HG03103 (cell line): ENCODE measurements around the gene PRSS33.

ENCODE experiments used
- ATAC-seq: cut with Tn5 transposase; IDR thresholded peaks from one replicate; pipeline ENCODE4 v1.9.1; 2021; ENCODE audit warnings: low read depth; ENCODE audit not compliant: unreplicated experiment

Gene PRSS33

DNA sequence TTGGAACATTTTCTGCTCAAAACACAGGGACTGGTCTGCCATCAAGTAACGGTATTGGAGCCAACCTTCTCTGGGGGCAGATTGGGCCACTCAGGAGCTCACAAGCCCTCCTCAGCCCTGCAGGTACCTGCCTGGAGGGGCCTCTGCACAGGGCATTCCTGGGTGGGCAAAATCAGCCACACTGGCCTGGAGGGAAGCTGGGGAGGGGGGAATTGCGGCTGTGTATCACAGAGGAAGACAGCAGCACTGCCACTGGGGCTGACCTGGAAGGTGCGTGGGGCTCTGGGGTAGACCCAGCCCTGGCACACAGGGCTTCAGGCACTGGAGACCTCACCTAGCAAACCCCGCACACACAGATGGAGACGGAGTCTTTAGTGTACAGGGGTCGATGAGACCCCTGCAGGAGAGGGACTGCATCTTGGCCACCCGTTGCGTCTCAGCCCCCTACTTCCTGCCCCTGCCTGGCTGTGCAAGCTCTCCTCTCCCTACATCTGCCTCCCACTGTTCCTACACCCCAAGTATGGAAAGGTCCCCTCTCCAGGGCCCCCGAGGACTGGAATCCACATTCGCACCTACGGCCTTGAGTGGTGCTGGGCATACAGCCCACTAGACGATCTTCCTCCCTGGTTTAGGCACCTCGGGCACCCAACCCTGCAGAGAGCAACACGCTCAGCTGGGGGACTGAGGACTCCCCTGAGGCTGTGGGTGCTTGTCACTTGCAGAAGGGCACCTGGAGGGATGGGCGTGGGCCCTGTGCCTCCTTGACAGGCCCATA, 42.1 kb downstream of the PRSS33 start:
- ATAC-seq = no peak

DNA sequence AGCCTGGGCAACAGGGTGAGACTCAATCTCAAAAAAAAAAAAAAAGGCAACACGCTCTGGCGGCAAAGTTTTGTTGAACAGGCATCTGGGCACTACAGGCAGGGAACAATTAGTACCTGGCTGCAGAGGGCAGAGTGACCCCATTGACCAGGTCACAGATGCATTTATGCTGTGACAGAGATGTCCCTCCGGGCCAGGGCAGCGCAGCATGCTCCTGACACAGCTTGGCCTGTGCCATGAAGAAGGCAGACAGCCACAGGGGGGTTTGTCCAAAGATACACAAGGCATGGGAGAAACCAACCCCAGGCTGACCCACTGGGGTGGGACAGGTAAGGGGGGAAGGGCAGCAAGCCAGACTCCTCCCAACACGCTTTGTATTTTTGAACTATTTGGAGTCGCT, 42.6 kb downstream of the PRSS33 start:
- ATAC-seq = no peak

DNA sequence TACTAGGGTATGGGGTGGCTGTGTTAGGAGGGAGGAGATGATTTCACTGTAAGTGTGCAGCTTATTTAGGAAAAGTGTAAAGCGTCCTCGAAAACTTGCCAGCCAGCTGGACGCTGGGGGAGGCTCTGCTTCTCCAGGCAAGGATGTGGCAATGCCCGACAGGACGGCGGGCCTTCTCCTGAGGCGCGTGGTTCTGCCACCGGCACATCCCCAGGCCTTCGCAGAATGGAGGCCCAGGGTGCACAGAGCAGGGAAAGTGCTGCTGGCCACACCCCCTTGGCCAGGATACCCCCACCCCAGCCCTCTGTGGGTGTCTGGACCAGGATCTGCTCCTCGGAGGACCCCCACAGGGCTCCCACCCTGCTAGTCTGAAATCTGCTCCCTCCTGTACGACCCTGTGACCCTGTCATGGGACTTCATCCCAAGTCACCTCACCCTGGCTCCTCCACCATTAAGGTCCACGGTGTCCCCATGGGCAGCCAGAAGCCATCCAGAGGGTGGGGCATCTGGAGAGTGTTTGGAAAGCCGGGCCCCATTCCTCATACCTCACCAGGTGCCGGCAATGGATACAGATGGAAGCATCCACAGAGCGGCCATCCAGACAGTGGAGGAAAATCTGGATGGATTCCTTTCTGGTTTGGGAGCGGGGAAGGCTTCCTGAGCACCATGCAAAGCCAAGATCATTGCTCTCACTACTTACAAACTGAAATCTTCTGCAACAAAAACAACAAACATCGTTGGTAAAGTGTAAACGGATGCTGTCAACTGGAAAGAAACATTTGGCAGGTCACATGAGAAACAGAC, 44.2 kb downstream of the PRSS33 start:
- no peak for ATAC-seq

DNA sequence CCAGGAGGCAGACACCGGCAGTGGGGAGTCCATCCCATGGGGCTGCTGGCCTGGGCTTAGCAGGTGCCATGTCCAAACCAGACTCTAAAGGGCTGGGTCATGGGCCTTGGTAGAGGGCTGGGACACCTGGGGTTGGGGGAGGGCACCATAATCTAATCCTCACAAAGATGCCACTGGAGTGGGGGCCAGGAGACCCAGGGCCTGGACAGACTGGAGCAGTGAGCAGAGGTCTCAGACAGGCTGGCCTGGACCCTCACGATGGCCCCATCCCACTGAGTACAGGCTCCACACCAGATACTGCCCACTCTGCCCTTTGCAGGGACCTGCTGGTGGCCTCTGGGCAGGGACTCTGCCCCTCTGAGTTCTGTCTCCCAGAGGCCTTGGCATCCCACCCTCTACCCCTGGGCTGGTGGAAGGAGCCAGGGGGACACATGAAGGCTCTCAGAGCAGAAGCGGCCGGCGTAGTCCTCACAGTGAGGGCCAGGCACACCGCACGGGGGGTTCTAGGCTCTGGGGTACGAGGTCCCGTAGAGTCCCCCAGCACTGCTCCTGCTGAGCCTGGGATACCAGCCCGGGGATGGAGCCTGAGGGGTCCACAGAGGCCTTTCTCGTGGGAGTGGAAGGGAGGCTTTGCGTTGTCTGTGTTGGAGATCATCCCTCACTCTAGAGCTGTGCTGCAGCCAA, 44.9 kb downstream of the PRSS33 start:
- no peak for ATAC-seq

- ATAC-seq = no peak
These were observed 46.2 kb downstream of the PRSS33 start for GRCh38 chr16:2741168-2741567.

GRCh38 chr16:2740476-2740875, 46.9 kb downstream of the PRSS33 start:
- ATAC-seq = no peak

DNA sequence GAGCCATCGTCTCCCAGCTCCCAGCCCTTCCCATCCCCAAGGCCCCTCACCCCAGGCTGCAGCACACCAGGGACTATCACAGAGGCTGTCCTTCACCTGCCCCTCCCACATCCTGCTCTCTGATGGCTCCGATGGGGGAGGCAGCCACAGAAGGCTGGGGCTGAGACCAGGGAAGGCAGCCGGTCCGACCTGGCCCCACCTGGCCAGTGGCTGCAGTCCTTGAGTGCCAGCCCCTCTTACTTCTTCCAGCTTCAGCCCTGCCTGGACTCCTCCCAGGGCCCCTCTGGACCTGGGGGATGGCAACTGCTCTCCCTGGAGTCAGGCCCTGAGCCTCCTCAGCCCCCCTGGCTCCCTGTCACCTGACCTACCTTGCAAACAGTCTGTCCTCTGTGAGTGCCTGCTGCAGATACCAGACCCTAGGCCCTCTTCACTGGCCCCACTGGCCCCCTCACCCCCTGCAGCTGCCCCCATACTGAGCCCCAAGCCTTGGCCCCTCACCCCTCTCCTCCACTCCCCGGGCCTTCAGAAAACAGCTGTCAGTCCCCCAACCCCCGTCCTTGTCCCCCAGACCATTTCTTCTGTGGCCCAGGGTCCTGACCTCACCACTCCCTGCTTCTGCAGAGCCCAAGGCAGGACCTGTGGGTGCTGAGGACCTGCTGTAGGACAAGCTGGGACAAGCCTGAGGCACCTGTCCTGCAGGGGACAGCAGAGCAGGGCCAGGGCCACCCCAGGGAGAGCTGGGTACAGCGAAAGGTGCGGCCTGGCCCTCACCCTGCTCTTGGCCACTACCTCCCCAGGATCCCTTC, 47.5 kb downstream of the PRSS33 start:
- no peak for ATAC-seq

GRCh38 chr16:2738615-2739014, 48.7 kb downstream of the PRSS33 start:
- ATAC-seq = no peak

DNA sequence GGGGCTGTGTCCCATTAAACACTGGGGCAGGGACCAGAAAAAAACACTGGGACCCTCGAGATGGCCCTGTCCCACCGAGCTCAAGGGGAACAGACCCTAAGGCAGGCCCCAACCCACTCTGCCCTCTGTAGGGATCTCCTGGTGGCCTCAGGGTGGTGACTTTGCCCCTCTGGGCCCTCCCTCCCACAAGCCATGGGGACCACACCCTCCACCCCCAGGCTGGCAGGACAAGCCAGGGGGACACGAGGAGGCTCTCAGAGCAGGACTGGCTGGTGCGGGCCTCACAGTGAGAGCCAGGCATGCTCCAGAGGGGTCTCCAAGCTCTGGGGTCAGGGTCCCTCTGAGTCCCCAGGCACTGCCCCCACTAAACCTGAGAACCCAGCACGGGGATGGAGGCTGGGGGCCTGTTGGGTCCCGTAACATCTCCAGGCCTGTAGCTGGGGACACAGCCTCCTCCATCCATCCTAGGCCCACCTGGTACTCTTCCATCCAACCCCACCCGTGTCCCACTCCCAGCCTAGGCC, 49.4 kb downstream of the PRSS33 start:
- ATAC-seq = no peak

GRCh38 chr16:2737238-2737605, 50.1 kb downstream of the PRSS33 start:
- ATAC-seq = no peak

DNA sequence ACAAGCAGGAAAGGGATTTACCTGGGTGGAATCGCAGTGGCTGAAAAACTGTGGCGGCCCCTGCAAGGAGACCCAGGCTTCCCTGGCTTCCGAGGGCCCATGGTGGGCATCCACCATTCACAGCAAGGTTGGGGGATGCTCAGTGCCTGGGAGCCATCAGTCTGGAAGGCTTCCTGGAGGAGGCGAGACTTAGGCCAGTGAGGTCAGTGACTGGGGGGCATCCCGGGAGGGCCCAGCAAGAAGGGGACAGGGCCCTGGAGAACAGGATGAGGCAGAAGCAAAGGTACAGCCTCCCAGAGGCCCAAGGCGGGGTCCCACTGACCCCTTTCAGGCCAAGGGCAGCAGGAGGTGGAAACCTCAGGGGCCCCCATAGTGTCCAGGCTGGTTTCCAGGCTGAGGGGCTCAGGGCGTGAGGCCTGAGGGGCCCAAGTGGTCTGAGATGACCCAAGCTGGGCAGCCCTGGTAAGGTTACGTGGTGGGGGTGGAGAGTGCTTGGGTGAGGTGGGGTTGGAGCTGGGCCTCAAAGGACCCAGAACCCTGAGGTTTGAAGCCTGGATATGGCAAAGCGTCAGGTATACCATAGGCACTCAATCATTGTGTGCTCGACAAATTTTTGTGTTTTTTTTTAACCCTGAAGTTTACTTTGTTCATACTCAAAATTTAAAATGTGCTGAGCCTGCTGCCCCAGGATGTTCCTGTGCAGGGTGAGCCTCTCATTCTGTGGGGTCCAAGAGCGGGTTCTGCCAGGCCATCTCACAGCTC, 50.7 kb downstream of the PRSS33 start:
- ATAC-seq = no peak

DNA sequence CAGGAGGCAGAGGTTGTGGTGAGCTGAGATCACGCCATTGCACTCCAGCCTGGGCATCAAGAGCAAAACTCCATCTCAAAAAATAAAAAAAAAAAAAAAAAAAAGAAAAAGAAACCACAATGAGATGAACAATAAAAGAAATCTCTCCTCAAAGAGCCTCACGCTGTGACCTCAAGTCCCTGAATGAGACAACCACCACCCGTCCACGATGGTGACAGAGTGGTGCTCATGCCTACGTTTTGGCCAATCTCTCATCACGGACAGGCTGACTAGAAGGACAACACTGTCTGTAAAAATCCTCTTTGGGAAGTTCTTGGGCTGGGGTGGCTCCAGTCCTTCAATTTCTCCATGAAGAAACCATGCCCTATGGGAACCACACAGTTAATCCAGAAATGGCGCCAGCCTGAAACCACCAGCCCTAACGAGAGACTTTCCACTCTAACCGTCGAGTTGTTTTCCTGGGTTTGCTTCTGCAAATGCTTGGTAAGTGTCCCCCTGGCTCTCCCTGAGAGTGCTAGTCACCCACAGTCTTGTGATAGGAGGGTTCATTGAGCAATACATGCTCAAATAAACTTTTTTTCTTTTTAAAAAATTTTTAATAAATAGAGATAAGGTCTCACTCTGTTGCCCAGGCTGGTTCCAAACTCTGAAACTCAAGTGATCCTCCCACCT, 52.4 kb downstream of the PRSS33 start:
- no peak for ATAC-seq
